ENCODE data around the gene PAQR8. TPM values are rescaled to one million over a fixed set of nuclear protein-coding genes. Genes with fewer than 3 reads are reported as not detected.

The PAQR8 gene
- total RNA-seq, 1 donor from 2014 or later, result 21.2 TPM

DNA sequence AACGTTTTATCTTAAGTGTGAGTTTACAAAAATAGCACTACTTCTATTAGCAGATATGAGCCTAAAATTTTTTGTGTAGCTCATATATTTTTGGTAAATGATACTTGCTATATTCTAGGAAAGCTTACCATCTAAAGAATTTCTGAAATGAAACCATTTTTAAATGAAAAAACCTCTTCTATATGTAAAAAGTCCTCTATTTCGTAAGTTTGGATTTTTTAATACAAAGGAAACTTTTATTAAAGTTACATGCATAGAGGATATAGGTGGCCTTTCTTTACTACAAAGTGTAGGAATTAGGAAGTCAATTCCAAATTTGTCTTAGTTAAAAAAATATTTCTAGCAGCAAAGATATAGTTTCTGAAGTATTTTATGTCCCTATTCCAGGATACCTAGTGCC is 77.0 kb downstream of the PAQR8 start:
- H3K27me3 Mint-ChIP-seq, result no peaks in the 10 kb centered on the region
- H3K27ac Mint-ChIP-seq, result no peak overlapping the region
- TF ChIP-seq, protein P1, sequence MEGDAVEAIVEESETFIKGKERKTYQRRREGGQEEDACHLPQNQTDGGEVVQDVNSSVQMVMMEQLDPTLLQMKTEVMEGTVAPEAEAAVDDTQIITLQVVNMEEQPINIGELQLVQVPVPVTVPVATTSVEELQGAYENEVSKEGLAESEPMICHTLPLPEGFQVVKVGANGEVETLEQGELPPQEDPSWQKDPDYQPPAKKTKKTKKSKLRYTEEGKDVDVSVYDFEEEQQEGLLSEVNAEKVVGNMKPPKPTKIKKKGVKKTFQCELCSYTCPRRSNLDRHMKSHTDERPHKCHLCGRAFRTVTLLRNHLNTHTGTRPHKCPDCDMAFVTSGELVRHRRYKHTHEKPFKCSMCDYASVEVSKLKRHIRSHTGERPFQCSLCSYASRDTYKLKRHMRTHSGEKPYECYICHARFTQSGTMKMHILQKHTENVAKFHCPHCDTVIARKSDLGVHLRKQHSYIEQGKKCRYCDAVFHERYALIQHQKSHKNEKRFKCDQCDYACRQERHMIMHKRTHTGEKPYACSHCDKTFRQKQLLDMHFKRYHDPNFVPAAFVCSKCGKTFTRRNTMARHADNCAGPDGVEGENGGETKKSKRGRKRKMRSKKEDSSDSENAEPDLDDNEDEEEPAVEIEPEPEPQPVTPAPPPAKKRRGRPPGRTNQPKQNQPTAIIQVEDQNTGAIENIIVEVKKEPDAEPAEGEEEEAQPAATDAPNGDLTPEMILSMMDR (conservative IDR thresholded peaks at IDR 0.05), result no peak
- H3K36me3 Mint-ChIP-seq, result peaks cover 32% of the 10 kb centered on the region
- no peak for DNase-seq (ENCODE audit: extremely low spot score, unreplicated experiment)
- no peaks in the 10 kb centered on the region for H3K4me1 Mint-ChIP-seq (ENCODE audit: unreplicated experiment)
- no peak overlapping the region for H3K4me3 Mint-ChIP-seq
- H3K9me3 Mint-ChIP-seq, result no peaks in the 10 kb centered on the region

DNA sequence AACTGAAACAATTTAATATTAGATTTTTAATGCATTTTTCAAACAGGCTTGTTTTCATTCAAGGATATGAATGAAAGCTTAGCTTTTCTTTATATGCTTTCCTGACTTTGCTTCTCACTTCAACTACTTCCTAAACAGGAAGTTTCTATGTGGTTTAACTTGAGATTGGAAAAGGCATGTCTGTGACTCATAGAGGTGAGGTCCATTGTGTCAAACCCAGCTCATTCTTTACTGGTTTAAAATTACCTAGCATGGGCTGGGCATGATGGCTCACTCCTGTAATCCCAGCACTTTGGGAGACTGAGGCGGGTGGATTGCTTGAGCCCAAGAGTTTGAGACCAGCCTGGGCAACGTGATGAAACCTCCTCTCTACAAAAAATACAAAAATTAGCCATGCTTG is 92.6 kb downstream of the PAQR8 start:
- no peak for DNase-seq (ENCODE audit: extremely low spot score, unreplicated experiment)

DNA sequence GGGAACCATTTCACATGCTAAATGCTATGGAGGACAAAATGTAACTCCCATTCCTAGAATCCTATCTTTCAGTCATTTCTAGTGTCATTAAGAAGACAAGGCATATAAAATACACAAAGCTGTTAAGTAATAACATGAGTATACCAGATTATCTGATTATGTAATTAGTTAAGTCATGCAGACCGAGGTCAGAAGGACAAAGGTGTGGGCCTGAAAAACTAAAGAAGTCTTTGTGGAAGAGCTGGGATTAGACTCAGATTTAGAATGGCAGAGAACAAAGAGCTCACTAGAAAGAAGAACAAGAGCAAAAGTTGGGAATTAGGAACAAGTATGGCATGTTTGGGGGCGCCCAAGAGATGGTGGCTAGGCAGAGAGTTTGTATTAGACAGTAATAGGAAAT is 95.1 kb downstream of the PAQR8 start:
- H3K9me3 Mint-ChIP-seq, result no peaks in the 10 kb centered on the region
- no peak overlapping the region for H3K27ac Mint-ChIP-seq
- peaks cover 8% of the 10 kb centered on the region for H3K36me3 Mint-ChIP-seq
- no peaks in the 10 kb centered on the region for H3K27me3 Mint-ChIP-seq
- TF ChIP-seq, protein P1 (conservative IDR thresholded peaks at IDR 0.05), result no peak
- H3K4me3 Mint-ChIP-seq, result no peak overlapping the region
- DNase-seq (ENCODE audit: extremely low spot score, unreplicated experiment), result no peak
- H3K4me1 Mint-ChIP-seq (ENCODE audit: unreplicated experiment), result no peaks in the 10 kb centered on the region

More for the DNA sequence above, 92.6 kb downstream of the PAQR8 start:
- TF ChIP-seq, protein P1 (conservative IDR thresholded peaks at IDR 0.05), result no peak
- Mint-ChIP-seq H3K27me3 (no peaks in the 10 kb centered on the region), H3K27ac (peak overlapping the region; percentile 36), H3K36me3 (peaks cover 20% of the 10 kb centered on the region), H3K4me3 (no peak overlapping the region), H3K4me1 (ENCODE audit: unreplicated experiment) (peaks cover 5% of the 10 kb centered on the region), H3K9me3 (peaks cover 16% of the 10 kb centered on the region)

Other genes with a start within 250 kb of the PAQR8 start
- 0.17 TPM in 1 of 2 replicates, not detected in the other for gene IL17A, start 175.8 kb upstream of the PAQR8 start, total RNA-seq (ENCODE audit: low replicate concordance)
- not detected in 2 replicates for gene IL17F, start 117.7 kb upstream of the PAQR8 start, total RNA-seq (ENCODE audit: low replicate concordance)
- gene MCM3, start 77.4 kb upstream of the PAQR8 start, total RNA-seq (ENCODE audit: low replicate concordance), result 68.2 and 122 TPM in 2 replicates
- 23.4 and 54.9 TPM in 2 replicates for gene EFHC1, start 58.2 kb downstream of the PAQR8 start, total RNA-seq (ENCODE audit: low replicate concordance)
- gene TRAM2, start 214.9 kb downstream of the PAQR8 start, total RNA-seq (ENCODE audit: low replicate concordance), result 17.3 and 23.0 TPM in 2 replicates